Astrocyte of the spinal cord (primary cell): Measurements from ENCODE around the gene SPOP.

Experiments used
- DNase-seq: peaks from one replicate; pipeline ENCODE4 v3.0.0; 2011; ENCODE audit warnings: low read depth, low spot score
- H3K4me3 ChIP-seq: 2 replicates; pipeline ENCODE4 v1.5.1; 2011; ENCODE audit warnings: low read depth, mild to moderate bottlenecking, low read length, moderate library complexity
- in situ Hi-C: cut with HindIII; loops from 2 replicates; pipeline ENCODE4 v1.10.0; 2017; ENCODE audit warnings: low sequenced_read_pairs
- TF ChIP-seq, protein P1 (sequence below): IDR thresholded peaks from 2 replicates; pipeline ENCODE4 v1.5.1; 2012; ENCODE audit warnings: low read depth, mild to moderate bottlenecking, low read length, inconsistent platforms

SPOP gene

DNA sequence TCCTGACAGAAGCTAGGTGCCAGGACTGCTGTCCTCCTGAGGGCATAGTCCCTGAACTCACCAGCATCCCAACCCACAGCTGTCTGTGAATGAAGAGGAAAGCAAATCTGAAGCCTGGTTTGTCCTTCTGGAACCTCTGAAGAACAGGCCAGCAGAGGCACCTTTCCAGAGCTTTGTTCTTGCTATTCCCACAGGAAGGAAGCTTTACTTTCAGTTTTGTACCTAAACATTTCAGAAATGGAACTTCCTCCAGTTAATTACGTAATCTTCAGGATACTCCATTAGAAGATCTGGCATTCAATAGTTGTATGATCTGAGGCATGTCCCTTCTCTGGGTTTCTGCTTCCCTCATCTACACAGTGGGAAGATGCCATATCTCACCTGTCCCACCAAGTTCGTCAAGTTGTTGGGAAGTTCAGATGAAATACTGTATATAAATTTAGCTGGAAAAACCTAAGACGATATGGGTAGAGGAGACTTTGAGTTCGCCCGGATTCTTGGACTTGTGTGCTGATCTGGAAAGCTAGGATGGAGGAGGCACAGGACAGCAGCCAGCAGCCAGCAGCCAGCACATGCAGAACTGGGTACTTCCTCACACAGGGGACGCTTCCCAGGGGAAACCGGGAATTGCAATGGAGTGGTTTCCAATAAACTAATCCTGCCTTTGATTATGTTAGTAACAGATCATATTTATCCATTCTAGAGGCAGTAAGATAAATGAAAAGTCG lies 79.8 kb downstream of the SPOP start:
- in situ Hi-C loops: no loop called here
- no peak for DNase-seq
- TF ChIP-seq, protein P1, sequence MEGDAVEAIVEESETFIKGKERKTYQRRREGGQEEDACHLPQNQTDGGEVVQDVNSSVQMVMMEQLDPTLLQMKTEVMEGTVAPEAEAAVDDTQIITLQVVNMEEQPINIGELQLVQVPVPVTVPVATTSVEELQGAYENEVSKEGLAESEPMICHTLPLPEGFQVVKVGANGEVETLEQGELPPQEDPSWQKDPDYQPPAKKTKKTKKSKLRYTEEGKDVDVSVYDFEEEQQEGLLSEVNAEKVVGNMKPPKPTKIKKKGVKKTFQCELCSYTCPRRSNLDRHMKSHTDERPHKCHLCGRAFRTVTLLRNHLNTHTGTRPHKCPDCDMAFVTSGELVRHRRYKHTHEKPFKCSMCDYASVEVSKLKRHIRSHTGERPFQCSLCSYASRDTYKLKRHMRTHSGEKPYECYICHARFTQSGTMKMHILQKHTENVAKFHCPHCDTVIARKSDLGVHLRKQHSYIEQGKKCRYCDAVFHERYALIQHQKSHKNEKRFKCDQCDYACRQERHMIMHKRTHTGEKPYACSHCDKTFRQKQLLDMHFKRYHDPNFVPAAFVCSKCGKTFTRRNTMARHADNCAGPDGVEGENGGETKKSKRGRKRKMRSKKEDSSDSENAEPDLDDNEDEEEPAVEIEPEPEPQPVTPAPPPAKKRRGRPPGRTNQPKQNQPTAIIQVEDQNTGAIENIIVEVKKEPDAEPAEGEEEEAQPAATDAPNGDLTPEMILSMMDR: no peak
- no peak overlapping the region for H3K4me3 ChIP-seq

DNA sequence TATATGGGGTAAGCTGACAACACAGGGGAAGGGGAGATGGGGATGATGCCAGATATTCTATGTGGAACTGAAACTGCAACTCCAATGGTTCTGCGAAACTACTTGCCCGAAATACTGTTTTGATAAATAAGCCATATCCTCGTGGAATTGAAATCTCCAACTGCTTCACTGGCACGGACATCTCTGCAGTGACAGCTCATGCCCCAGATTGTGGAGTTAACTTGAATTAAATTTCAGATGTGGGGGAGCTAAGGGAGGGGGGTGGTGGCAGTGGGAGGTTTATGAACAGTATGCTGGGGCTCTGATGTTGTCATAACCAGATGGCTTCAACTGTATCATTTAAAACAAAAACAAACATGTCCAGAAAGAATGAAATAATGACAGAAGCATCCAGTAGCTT lies 80.5 kb downstream of the SPOP start:
- TF ChIP-seq, protein P1: no peak
- in situ Hi-C loops: no loop called here
- no peak overlapping the region for H3K4me3 ChIP-seq
- no peak for DNase-seq

DNA sequence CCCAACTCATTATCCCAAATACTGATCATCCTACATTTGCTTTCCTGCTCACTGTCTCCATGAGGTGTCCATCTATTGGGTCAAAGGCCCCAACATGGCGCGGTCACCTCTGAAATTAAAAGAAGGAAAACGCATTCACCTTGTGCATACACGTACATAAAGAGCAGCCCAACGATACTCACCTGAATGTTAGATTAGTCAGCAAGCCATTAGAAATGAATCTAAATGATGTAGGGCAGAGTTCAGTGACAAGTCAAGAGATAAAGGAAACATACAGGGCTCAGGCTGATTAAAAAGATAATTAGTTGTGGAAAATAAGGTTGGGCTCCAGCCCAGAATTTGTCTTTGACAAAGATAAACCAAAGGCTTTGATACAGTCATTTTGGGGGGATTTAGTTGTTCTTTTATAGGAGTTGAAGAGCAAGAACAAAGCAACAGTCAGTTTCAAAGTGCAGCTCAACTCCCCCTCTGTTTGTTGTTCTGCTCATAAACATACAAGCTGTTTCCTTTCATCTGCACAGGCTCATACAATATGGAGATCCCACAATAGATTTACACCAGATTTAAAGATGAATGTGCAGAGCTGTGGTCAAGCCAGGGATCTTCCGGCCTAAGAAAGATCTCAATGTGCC lies 81.2 kb downstream of the SPOP start:
- in situ Hi-C loops: no loop called here
- H3K4me3 ChIP-seq: no peak overlapping the region
- TF ChIP-seq, protein P1: no peak
- no peak for DNase-seq

DNA sequence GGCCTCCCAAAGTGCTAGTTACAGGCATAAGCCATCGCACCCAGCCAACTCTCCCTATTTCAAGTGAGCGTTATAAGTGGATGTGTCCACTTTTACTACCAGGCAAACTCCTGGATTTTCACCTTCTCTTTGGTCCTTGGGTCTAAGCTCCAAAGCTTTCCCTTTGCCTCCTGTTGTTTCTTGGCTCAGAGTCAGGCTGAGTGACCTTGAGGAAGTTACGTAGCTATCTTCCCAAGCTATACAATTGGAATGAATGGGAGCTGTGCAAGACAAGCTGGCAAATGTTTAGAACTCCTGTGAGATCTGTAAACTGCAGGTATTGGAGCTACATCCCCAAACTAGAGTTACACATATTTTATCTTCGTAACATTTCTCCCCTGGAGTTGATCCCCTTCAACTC lies 81.9 kb downstream of the SPOP start:
- no peak for DNase-seq
- TF ChIP-seq, protein P1: no peak
- no peak overlapping the region for H3K4me3 ChIP-seq
- in situ Hi-C loops: no loop called here

DNA sequence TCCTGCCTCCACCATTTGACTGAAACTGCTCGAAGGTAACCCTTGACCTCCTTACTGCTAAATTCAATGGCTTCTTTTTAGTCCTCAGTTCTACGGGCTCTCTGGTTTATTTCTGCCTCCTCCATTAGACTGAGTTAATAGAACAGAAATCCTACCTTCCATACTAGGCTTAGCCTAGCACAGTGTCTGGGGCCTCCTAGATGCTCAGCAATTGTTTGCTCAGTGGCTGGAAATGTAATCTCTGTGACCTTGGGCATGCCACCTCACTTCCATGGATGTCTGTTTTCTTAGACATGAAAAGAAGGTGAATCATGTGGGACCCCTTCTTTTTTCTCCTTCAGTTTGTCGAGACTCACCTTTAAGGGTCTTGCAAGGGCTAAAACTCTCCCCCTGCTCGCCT lies 82.6 kb downstream of the SPOP start:
- DNase-seq: no peak
- no peak overlapping the region for H3K4me3 ChIP-seq
- in situ Hi-C loops: no loop called here
- TF ChIP-seq, protein P1: no peak

DNA sequence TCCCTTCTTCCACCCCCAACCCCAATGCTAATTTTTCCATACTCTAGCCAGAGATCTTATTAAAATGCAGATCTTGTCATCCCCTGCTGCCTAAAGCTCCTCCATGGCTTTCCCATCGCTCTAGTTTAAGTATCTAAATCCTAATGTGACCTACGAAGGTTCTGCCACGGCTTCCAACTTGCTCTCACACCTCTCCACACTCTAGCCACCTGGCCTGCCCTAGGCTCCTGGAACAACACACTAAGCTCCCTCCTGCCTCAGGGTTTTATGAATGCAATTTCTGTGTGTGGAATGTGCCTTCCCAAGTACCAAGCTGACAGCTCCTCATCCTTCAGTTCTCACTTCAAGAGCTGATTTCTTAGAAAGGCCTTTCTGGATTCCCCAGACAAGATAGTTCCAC lies 85.6 kb downstream of the SPOP start:
- in situ Hi-C loops: no loop called here
- TF ChIP-seq, protein P1: no peak
- no peak overlapping the region for H3K4me3 ChIP-seq
- DNase-seq: no peak
